K562 (cell line): ENCODE results near the gene BRWD1. TPM values are rescaled to one million over a fixed set of nuclear protein-coding genes. Genes with fewer than 3 reads are reported as not detected.

Source experiments
- CHD4 ChIP-seq: fragments of 200-600 bp; sonication (generic); IDR thresholded peaks from 3 replicates; pipeline ENCODE4 v1.6.1; 2012; ENCODE audit warnings: low read depth, mild to moderate bottlenecking, mixed read lengths, low read length, inconsistent platforms; ENCODE audit not compliant: insufficient read depth, insufficient replicate concordance, poor library complexity, severe bottlenecking
- GATAD2B ChIP-seq: fragments of 450-650 bp; IDR thresholded peaks from 2 replicates; pipeline ENCODE4 v1.6.1; 2017; ENCODE audit warnings: mild to moderate bottlenecking, borderline replicate concordance
- GTF2E2 ChIP-seq: fragments of 200-800 bp; sonication (Bioruptor generic); IDR thresholded peaks from 2 replicates; pipeline ENCODE4 v1.6.1; 2016; ENCODE audit warnings: missing genetic modification characterization, missing compliant biosample characterization
- HLTF ChIP-seq: fragments of 450-650 bp; IDR thresholded peaks from 2 replicates; pipeline ENCODE4 v1.6.1; 2016
- MYNN ChIP-seq, 2 experiments: sonication (generic); formaldehyde crosslinking in 1 of 2; IDR thresholded peaks; 2 replicates each; pipeline versions ENCODE4 v1.5.0 to v1.6.1; 2016 to 2020; ENCODE audit warnings: antibody characterized with exemption in 1 of 2, missing genetic modification reagents in 1 of 2
- POLR2A ChIP-seq: fragments of 450-650 bp; conservative IDR thresholded peaks from 2 replicates; pipeline ENCODE4 v1.6.1; 2016
- SMAD3 ChIP-seq: fragments of 450-650 bp; formaldehyde crosslinking; conservative IDR thresholded peaks from 2 replicates; pipeline ENCODE4 v1.4.0; 2020; ENCODE audit warnings: mild to moderate bottlenecking
- ZFPM2 ChIP-seq: fragments of 250-450 bp; sonication (Bioruptor Pico); IDR thresholded peaks from 2 replicates; pipeline ENCODE4 v1.5.1; 2022; ENCODE audit warnings: mild to moderate bottlenecking
- ZNF316 ChIP-seq: fragments of 450-650 bp; IDR thresholded peaks from 2 replicates; pipeline ENCODE4 v1.6.1; 2016
- ZNF407 ChIP-seq: fragments of 450-650 bp; IDR thresholded peaks from 2 replicates; pipeline ENCODE4 v1.6.1; 2016; ENCODE audit warnings: low read depth
- ZNF778 ChIP-seq: fragments of 450-650 bp; formaldehyde crosslinking; IDR thresholded peaks from 2 replicates; pipeline ENCODE4 v1.4.0; 2020; ENCODE audit warnings: mild to moderate bottlenecking, moderate library complexity
- polyA plus RNA-seq, 8 experiments: library from polyadenylated mRNA; depleted of rRNA in 4 of 8; stranded (reverse) in 5 of 8; unstranded in 3 of 8; fragments of >200 nt; fragmentation: Nextera tagmentation in 2 of 8; fragmentation: Illumina TruSeq in 1 of 8; extraction: Ambion mirVana in 2 of 8; extraction: Trizol in 1 of 8; gene quantifications; 2 replicates each; pipeline versions ENCODE4 v1.2.1 to v1.2.3, GENCODE V29; 2011 to 2014; ENCODE audit warnings: inconsistent platforms in 1 of 8, missing spikeins in 1 of 8
- total RNA-seq, 7 experiments: library from RNA; depleted of rRNA in 6 of 7; stranded (reverse); fragments of >200 nt in 6 of 7; fragmentation: Illumina TruSeq in 2 of 7; extraction: Trizol in 2 of 7; gene quantifications; 2 replicates each; pipeline versions ENCODE4 v1.2.1 to v1.2.3, GENCODE V29; 2011 to 2021; ENCODE audit warnings: low replicate concordance in 1 of 7
- TF ChIP-seq, protein P1 (sequence below), 2 experiments: fragments of 450-650 bp; conservative IDR thresholded peaks; 2 replicates each; pipeline ENCODE4 v1.6.1; 2017; ENCODE audit warnings: mild to moderate bottlenecking in 2 of 2, moderate library complexity in 2 of 2
- TF ChIP-seq, protein P2 (sequence below): fragments of 450-650 bp; IDR thresholded peaks from 2 replicates; pipeline ENCODE4 v1.6.1; 2017; ENCODE audit warnings: antibody characterized with exemption, mild to moderate bottlenecking

BRWD1 gene
- total and polyA plus RNA-seq, 9 of the 15 experiments (the other 6 are each of a cell fraction or from before 2014, with no cell fraction given): 10.1 to 60.2 (median 34.1) TPM

DNA sequence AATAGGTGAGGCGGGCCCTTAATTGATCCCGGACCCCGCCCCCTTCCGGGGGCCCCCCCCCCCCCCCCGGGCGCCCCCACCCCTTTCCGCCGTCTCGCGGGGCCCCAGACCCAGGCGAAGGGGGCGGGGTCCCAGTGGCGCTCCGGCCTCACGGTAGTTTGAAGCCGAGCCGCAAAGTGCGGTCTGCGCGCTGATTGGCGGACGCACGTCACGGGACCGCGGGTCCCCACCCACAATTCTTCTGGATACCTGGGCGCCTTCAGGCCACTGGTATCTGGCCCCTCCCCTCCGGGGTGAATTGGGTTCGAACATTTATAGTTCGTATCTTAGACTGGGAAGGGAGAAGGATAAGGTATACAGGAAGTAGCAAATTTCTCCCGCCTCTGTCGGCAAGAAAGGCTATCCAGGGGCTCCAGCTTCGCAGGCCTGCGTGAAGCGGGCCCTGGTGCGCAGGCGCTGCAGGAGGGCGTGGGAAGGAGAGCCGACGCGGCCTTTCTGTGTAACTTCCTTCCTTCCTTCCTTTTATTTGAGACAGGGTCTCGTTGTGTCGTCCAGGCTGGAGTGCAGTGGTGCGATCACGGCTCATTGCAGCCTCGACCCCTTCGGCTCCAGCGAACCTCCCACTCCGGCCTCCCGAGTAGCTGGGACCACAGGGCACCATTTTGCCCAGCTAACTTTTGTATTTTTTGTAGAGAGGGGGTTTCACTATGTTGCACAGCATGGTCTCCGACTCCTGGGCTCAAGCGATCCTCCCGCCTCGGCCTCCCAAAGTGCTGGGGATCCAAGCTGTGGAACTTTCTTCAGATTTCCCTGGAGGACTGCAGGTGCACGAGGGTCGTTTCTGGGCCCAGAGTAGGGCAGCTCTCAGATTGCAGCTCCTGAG lies 36.0 kb upstream of the BRWD1 start (continued):
- TF ChIP-seq GATAD2B: no peak
- TF ChIP-seq, protein P1, sequence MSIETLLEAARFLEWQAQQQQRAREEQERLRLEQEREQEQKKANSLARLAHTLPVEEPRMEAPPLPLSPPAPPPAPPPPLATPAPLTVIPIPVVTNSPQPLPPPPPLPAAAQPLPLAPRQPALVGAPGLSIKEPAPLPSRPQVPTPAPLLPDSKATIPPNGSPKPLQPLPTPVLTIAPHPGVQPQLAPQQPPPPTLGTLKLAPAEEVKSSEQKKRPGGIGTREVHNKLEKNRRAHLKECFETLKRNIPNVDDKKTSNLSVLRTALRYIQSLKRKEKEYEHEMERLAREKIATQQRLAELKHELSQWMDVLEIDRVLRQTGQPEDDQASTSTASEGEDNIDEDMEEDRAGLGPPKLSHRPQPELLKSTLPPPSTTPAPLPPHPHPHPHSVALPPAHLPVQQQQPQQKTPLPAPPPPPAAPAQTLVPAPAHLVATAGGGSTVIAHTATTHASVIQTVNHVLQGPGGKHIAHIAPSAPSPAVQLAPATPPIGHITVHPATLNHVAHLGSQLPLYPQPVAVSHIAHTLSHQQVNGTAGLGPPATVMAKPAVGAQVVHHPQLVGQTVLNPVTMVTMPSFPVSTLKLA (conservative IDR thresholded peaks at IDR 0.05): peak; percentile 28 to 66; a peak in 3 of 4 replicates
- TF ChIP-seq POLR2A: peak; percentile 97
- TF ChIP-seq, protein P2, sequence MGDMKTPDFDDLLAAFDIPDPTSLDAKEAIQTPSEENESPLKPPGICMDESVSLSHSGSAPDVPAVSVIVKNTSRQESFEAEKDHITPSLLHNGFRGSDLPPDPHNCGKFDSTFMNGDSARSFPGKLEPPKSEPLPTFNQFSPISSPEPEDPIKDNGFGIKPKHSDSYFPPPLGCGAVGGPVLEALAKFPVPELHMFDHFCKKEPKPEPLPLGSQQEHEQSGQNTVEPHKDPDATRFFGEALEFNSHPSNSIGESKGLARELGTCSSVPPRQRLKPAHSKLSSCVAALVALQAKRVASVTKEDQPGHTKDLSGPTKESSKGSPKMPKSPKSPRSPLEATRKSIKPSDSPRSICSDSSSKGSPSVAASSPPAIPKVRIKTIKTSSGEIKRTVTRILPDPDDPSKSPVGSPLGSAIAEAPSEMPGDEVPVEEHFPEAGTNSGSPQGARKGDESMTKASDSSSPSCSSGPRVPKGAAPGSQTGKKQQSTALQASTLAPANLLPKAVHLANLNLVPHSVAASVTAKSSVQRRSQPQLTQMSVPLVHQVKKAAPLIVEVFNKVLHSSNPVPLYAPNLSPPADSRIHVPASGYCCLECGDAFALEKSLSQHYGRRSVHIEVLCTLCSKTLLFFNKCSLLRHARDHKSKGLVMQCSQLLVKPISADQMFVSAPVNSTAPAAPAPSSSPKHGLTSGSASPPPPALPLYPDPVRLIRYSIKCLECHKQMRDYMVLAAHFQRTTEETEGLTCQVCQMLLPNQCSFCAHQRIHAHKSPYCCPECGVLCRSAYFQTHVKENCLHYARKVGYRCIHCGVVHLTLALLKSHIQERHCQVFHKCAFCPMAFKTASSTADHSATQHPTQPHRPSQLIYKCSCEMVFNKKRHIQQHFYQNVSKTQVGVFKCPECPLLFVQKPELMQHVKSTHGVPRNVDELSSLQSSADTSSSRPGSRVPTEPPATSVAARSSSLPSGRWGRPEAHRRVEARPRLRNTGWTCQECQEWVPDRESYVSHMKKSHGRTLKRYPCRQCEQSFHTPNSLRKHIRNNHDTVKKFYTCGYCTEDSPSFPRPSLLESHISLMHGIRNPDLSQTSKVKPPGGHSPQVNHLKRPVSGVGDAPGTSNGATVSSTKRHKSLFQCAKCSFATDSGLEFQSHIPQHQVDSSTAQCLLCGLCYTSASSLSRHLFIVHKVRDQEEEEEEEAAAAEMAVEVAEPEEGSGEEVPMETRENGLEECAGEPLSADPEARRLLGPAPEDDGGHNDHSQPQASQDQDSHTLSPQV: no peak; the same call in 1 of the 2 replicates
- no peak for TF ChIP-seq ZNF316
- peak; percentile 46 for TF ChIP-seq CHD4
- peak; percentile 93 for TF ChIP-seq GTF2E2
- no peak for TF ChIP-seq ZFPM2
- peak; percentile 74; the same call in 1 of the 2 replicates for TF ChIP-seq HLTF
- no peak for TF ChIP-seq ZNF778 (CRISPR knock-in tag)
- TF ChIP-seq SMAD3 (CRISPR knock-in tag): 0 out of 2 replicates have a peak, but pooled peaks have one; percentile 3
- TF ChIP-seq MYNN (IDR thresholded peaks at IDR 0.05): no peak; the same call in 1 of the 2 replicates
- TF ChIP-seq MYNN (CRISPR knock-in tag; IDR thresholded peaks at IDR 0.05): no peak
- TF ChIP-seq ZNF407: no peak
